Esophagus (tissue), 2 donors: ENCODE results near the gene NPAS1. TPM values are rescaled to one million over a fixed set of nuclear protein-coding genes. Genes with fewer than 3 reads are reported as not detected.
"Not testable (repeated sequence)": the region's sequence is repeated elsewhere in the genome, so short reads cannot be mapped to it uniquely, and the experiment has no call there.

Experiments
- H3K27ac ChIP-seq, 2 donors: one replicate each; pipeline ENCODE4 v1.5.1; 2013; ENCODE audit warnings: low read depth in 2 of 2, mild to moderate bottlenecking in 2 of 2, inconsistent platforms in 1 of 2, low read length in 1 of 2, moderate library complexity in 1 of 2
- H3K27me3 ChIP-seq, 2 donors: one replicate each; pipeline ENCODE4 v1.6.1; 2013; ENCODE audit warnings: low read length in 2 of 2, control low read depth in 1 of 2, mild to moderate bottlenecking in 1 of 2; ENCODE audit not compliant: insufficient read depth in 2 of 2, control insufficient read depth in 1 of 2
- H3K36me3 ChIP-seq, 2 donors: one replicate each; pipeline ENCODE4 v1.6.1; 2013; ENCODE audit warnings: low read length in 1 of 2; ENCODE audit not compliant: control insufficient read depth in 2 of 2, insufficient read depth in 2 of 2
- H3K4me1 ChIP-seq, 2 donors: one replicate each; pipeline ENCODE4 v1.6.1; 2013; ENCODE audit warnings: low read length in 1 of 2; ENCODE audit not compliant: control insufficient read depth in 2 of 2, insufficient read depth in 2 of 2
- H3K4me3 ChIP-seq, 2 donors: one replicate each; pipeline ENCODE4 v1.5.1; 2013; ENCODE audit warnings: low read length in 2 of 2, mild to moderate bottlenecking in 2 of 2, low read depth in 1 of 2, moderate library complexity in 1 of 2
- H3K9me3 ChIP-seq, 2 donors: one replicate each; pipeline ENCODE4 v1.6.1; 2013; ENCODE audit warnings: mild to moderate bottlenecking in 2 of 2, low read depth in 1 of 2, low read length in 1 of 2, moderate library complexity in 1 of 2; ENCODE audit not compliant: control insufficient read depth in 2 of 2, insufficient read depth in 1 of 2
- WGBS, 2 donors: extraction: QIAGEN DNeasy Blood & Tissue Kit; methylation state at CpG; one replicate each; pipeline ENCODE4 v1.1.7; 2013; 5-methylcytosine and 5-hydroxymethylcytosine counted together
- polyA plus RNA-seq, 2 donors: library from polyadenylated mRNA; stranded (reverse); fragments of 200-250 nt; gene quantifications; one replicate each; pipeline ENCODE4 v1.2.3, GENCODE V29; 2013
- donor health status: healthy with polysubstance abuse.
- donor health status: Bipolar disorder and iron deficiency.

The NPAS1 gene
- polyA plus RNA-seq, 2 donors, result 0.56 to 1.2 TPM

DNA sequence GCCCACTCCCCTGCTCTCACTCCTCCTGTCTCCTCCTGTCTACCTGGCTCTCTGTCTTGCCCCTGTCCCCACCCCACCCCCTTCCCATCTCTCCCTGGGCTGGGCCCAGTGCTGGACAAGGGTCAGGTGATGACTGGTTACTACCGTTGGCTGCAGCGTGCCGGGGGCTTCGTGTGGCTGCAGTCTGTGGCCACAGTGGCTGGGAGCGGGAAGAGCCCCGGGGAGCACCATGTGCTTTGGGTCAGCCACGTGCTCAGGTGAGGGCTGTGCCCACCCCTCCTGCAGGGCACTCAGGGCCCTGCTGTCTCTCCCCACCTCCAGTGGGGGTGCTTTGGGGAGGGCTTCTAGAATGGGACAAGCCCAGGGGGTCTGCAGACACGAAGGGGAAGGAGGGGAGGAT, 21.2 kb downstream of the NPAS1 start:
- Histone ChIP-seq H3K4me3 (no peak overlapping the region), H3K36me3 (peaks cover 0 to 5% of the 10 kb centered on the region in 2 donors), H3K27me3 (no peaks in the 10 kb centered on the region), H3K9me3 (no peaks in the 10 kb centered on the region), H3K27ac (no peak overlapping the region), H3K4me1 (no peaks in the 10 kb centered on the region)
- whole genome bisulfite sequencing, 2 donors, result 75 to 78% methylated on average over 8 of the region's 8 CpGs

DNA sequence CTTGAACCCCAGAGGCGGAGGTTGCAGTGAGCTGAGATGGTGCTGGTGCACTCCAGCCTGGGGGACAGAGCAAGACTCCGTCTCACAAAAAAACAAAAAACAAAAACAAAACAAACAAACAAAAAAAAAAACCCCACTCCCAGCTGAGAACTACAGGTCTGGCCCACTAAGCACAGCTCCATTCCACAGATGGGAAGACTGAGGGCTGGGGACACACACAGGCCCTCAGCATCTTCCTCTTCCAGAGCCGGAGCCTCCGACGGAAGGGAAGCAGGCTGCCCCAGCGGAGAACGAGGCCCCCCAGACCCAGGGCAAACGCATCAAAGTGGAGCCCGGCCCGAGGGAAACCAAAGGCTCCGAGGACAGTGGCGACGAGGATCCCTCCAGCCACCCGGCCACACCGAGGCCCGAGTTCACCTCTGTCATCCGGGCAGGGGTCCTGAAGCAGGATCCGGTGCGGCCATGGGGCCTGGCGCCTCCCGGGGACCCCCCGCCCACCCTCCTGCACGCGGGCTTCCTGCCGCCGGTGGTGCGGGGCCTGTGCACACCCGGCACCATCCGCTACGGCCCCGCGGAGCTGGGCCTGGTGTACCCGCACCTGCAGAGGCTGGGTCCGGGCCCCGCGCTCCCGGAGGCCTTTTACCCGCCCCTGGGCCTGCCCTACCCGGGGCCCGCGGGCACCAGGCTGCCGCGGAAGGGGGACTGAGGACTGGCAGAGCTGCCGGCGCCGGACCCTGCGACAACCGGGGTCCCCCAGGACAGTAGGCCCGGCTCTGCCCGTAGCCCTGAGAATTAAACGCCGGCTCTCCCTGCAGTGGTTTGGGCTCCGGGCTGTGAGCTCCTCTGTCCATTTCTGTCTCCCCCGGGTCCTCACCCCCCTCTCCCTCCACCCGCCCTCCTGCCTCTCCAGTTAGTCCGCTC, 25.6 kb downstream of the NPAS1 start:
- no peaks in the 10 kb centered on the region for H3K27me3 ChIP-seq
- H3K36me3 ChIP-seq, result peaks cover 0 to 5% of the 10 kb centered on the region in 2 donors
- H3K4me1 ChIP-seq, result peaks cover 0 to 8% of the 10 kb centered on the region in 2 donors
- no peak overlapping the region for H3K4me3 ChIP-seq
- H3K27ac ChIP-seq, result no peak overlapping the region
- WGBS, 2 donors, result 96% methylated on average over 51 to 56 of the region's 56 CpGs
- no peaks in the 10 kb centered on the region for H3K9me3 ChIP-seq

DNA sequence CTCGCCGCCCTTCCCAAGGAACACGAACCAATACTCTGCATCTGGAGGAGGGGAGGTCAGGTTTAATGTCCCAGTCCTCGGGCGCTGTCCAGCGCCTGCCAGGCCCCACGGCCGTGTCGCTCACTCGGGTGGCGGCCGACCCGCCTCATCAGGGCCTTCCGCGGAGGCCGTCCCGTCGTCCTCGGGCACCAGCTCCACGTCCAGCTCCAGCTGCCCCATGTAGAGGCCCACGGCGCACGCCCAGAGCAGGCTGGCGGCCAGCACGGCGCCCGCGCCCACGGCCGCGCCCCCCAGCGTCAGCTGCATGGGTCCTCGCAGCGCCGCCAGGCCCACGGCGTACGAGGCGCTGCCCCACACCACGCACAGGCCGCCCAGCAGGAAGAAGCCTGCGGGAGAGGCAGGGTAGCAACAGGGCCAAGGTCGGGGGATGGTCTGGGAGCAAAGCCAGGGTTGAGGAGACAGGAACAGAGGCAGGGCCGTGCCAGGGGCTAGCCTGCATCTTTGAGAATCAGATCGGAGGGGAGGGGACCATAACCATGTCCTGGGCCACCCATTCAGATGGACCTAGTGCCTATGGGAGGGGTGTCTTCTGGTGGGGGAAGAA, 26.3 kb downstream of the NPAS1 start:
- Histone ChIP-seq H3K27me3 (no peaks in the 10 kb centered on the region), H3K9me3 (no peaks in the 10 kb centered on the region), H3K27ac (no peak overlapping the region), H3K36me3 (peaks cover 0 to 5% of the 10 kb centered on the region in 2 donors), H3K4me1 (peaks cover 0 to 8% of the 10 kb centered on the region in 2 donors), H3K4me3 (no peak overlapping the region)
- WGBS, 2 donors, result 92 to 94% methylated on average over 43 to 45 of the region's 45 CpGs

DNA sequence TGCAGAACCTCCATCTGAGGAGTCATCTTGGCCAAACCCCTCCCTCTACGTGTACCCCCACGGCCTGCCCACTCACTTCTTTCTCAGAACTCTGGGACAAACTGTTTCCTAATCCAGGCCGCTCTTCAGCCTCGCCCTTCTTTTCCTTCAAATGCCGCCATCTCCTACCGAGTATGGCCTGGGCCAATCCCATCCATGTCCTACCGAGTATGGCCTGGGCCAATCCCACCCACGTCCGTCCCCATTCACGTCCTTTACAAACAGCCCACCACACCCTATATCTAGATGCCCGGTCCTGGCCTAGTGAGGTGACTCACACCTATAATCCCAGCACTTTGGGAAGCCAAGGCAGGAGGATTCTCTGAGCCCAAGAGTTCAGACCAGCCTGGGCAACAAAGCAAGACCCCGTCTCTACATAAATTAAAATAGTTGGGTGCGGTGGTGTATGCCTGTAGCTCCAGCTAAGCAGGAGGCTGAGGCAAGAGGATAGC, 27.7 kb downstream of the NPAS1 start:
- H3K36me3 ChIP-seq, result peaks cover 0 to 2% of the 10 kb centered on the region in 2 donors
- H3K27me3 ChIP-seq, result no peaks in the 10 kb centered on the region
- peaks cover 0 to 8% of the 10 kb centered on the region in 2 donors for H3K4me1 ChIP-seq
- H3K27ac ChIP-seq, result no peak overlapping the region
- peak overlapping the region; percentile 81 to 90 for H3K4me3 ChIP-seq
- H3K9me3 ChIP-seq, result no peaks in the 10 kb centered on the region
- WGBS, 2 donors, result 72 to 76% methylated on average over 13 of the region's 13 CpGs

DNA sequence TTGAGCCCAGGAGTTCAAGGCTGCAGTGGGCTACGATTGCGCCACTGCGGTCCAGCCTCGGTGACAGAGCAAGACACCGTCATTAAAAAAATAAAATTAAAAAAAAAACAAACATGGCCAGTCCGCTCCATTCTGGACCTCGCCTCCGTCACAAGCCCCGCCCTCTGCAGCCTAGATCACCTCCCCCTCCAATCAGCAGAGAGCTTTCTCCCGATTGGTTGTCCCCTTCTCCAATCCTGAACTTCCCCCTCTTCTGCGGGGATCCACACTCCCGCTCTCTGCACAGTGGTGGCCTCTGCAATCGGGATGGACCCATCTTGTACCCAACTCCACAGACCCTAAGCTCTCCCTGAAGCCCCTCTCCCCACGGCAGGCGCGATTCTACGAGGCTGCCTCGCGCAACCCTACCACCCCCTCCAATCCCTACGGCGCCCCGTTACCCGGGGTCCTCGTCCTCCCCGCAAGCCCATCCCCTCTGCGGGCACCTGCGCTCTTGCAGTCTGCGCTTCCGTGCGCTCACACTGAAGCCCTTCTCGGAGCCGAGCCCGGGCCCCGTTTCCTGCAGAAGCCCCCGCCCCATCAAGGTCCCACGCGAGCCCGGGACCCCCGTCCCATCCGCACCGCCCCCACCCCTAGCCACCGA, 28.2 kb downstream of the NPAS1 start:
- Histone ChIP-seq H3K4me3 (peak overlapping the region; percentile 81 to 90), H3K27ac (peak overlapping the region; percentile 72 to 77), H3K36me3 (no peaks in the 10 kb centered on the region), H3K9me3 (no peaks in the 10 kb centered on the region), H3K27me3 (no peaks in the 10 kb centered on the region), H3K4me1 (peaks cover 0 to 8% of the 10 kb centered on the region in 2 donors)
- WGBS, 2 donors, result 3 to 4% methylated on average over 42 of the region's 42 CpGs

DNA sequence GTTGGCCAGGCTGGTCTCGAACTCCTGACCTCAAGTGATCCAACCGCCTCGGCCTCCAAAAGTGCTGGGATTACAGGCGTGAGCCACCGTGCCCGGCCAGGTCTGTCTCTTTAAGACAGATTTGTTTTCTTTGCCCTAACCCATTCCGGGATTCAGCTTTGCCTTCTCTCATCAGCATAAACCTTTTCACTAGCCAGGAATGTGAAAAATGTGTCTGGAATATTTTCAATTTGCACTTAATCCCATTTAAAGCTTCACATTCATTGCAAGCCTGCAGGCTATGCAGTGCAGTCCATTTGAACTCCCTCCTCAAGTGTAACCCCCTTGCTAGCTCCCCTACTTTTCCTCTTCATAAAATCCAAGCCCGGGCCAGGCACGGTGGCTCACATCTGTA, 29.7 kb downstream of the NPAS1 start:
- peaks cover 0 to 8% of the 10 kb centered on the region in 2 donors for H3K4me1 ChIP-seq
- no peaks in the 10 kb centered on the region for H3K9me3 ChIP-seq
- H3K27ac ChIP-seq, result no peak overlapping the region
- 27 to 33% methylated on average over 9 of the region's 9 CpGs for WGBS, 2 donors
- H3K4me3 ChIP-seq, result no peak overlapping the region
- H3K36me3 ChIP-seq, result no peaks in the 10 kb centered on the region
- H3K27me3 ChIP-seq, result no peaks in the 10 kb centered on the region

DNA sequence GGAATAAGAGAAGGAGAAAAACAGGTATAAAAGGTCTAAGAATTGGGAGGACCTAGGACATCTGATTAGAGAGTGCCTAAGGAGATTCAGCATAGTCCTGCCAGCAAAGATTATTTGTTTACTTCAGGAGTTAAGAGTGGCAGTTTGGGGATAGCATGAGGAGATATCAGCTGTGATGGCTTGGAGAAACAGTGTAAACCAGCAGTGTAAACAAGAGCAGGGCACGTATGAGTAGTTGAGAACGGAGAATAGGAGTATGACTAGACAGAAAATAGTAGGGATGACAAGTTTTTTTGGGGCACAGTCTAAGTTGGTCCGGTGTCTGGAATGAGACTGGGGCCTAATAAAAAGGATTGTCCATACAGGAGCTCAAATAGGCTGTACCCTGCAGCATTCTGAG, 30.9 kb downstream of the NPAS1 start:
- not testable (repeated sequence) for H3K4me3 ChIP-seq, H3K36me3 ChIP-seq, H3K27ac ChIP-seq, H3K27me3 ChIP-seq, H3K9me3 ChIP-seq, H3K4me1 ChIP-seq
- 74 to 79% methylated on average over 3 of the region's 3 CpGs for WGBS, 2 donors

DNA sequence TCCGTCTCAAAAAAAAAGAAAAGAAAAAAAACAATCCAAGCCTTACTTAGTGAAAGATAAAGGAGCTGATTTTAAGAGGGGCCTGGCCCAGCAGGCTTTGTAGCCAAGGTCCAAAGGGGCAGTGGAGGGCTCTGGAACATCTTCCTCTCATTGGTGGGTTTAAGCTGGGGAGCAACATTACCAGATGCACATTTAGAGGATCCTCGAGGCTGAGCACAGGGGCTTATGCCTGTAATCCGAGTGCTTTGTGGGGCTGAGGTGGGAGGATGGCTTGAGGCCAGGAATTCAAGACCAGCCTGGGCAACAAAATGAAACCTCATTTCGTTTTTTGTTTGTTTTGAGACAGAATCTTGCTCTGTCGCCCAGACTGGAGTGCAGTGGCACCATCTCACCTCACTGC, 36.8 kb downstream of the NPAS1 start:
- H3K27ac ChIP-seq, result no peak overlapping the region
- H3K9me3 ChIP-seq, result no peaks in the 10 kb centered on the region
- H3K4me1 ChIP-seq, result no peaks in the 10 kb centered on the region
- 47 to 61% methylated on average over 5 of the region's 5 CpGs for WGBS, 2 donors
- no peak overlapping the region for H3K4me3 ChIP-seq
- no peaks in the 10 kb centered on the region for H3K36me3 ChIP-seq
- H3K27me3 ChIP-seq, result no peaks in the 10 kb centered on the region

DNA sequence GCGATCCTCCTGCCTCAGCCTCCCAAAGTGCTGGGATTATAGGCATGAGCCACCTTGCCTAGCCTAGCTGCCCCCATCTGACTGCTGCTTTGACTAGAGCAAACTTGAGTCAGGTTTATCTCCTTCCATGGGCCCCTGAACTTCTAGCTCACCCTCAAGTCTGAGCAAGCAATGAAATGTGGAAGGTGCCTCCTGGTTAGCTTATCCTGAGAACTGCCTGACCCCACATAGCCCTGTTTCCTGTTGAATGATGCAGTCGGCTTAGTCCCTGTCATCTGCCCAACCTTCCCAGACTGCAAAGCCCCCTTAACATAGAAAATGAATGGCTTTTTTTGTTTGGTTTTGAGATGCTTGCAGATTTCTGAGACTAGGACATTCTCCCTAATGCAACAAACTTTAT, 37.7 kb downstream of the NPAS1 start:
- Histone ChIP-seq H3K4me1 (no peaks in the 10 kb centered on the region), H3K27ac (no peak overlapping the region), H3K36me3 (no peaks in the 10 kb centered on the region), H3K4me3 (no peak overlapping the region), H3K9me3 (no peaks in the 10 kb centered on the region), H3K27me3 (no peaks in the 10 kb centered on the region)
- 64 to 68% methylated on average over 2 of the region's 2 CpGs for WGBS, 2 donors
